Measurements from ENCODE around the gene P4HB. TPM values are rescaled to one million over a fixed set of nuclear protein-coding genes. Genes with fewer than 3 reads are reported as not detected.

P4HB gene
- total and polyA plus RNA-seq, 2 of the 4 experiments (the other 2 are of a cell fraction): 599 to 932 TPM

- no peak for TF ChIP-seq NFE2L2 (IDR thresholded peaks at IDR 0.05; ENCODE audit: low read depth, low read length)
- TF ChIP-seq RAD21 (IDR thresholded peaks at IDR 0.05; ENCODE audit: low read length): no peak
- no peak for TF ChIP-seq CHD1 (IDR thresholded peaks at IDR 0.05; ENCODE audit: low read depth, low read length)
- no peak for TF ChIP-seq POLR2A (IDR thresholded peaks at IDR 0.05; ENCODE audit: low read depth, low read length)
- no peak for TF ChIP-seq BHLHE40 (IDR thresholded peaks at IDR 0.05; ENCODE audit: low read depth, low read length)
- no peak for TF ChIP-seq USF2 (IDR thresholded peaks at IDR 0.05; ENCODE audit: low read depth, low read length)
- TF ChIP-seq FOS (IDR thresholded peaks at IDR 0.05; ENCODE audit: low read depth, low read length): no peak
- TF ChIP-seq CEBPB (IDR thresholded peaks at IDR 0.05; ENCODE audit: low read depth, low read length): no peak
- TF ChIP-seq MAFK (IDR thresholded peaks at IDR 0.05; ENCODE audit: low read depth, low read length): no peak
- no peak for TF ChIP-seq MAZ (IDR thresholded peaks at IDR 0.05; ENCODE audit: borderline replicate concordance, low read depth, low read length)
- TF ChIP-seq RCOR1 (IDR thresholded peaks at IDR 0.05; ENCODE audit: insufficient replicate concordance, low read length): no peak
- no peak for TF ChIP-seq SMC3 (IDR thresholded peaks at IDR 0.05; ENCODE audit: low read depth, low read length)
- no peak for TF ChIP-seq CTCF (conservative IDR thresholded peaks at IDR 0.05; ENCODE audit: low read depth, low read length)
- no peak for TF ChIP-seq RFX5 (IDR thresholded peaks at IDR 0.05; ENCODE audit: low read depth, low read length)
- no peak for TF ChIP-seq MXI1 (IDR thresholded peaks at IDR 0.05; ENCODE audit: borderline replicate concordance, low read depth, low read length)
- TF ChIP-seq ELK1 (IDR thresholded peaks at IDR 0.05; ENCODE audit: borderline replicate concordance, low read depth, low read length): no peak
- ATAC-seq (ENCODE audit: low read depth): no peak
- Histone ChIP-seq H2BK20ac (ENCODE audit: low read depth, low read length) (no peak overlapping the region), H3K27ac (ENCODE audit: insufficient read depth, low read length) (no peak overlapping the region), H2BK15ac (ENCODE audit: low read depth, low read length) (no peak overlapping the region), H3K36me3 (ENCODE audit: control insufficient read depth, insufficient read depth, low read length) (no peaks in the 10 kb centered on the region), H2AK5ac (ENCODE audit: low read depth, low read length) (no peak overlapping the region), H2AFZ (replicated peaks; ENCODE audit: low read length, poor library complexity) (no peak overlapping the region), H4K91ac (ENCODE audit: insufficient read depth, low read depth, low read length) (no peak overlapping the region), H3K9ac (ENCODE audit: low read depth, low read length) (no peak overlapping the region), H3K9me1 (ENCODE audit: insufficient read depth, low read length) (0 out of 2 replicates have a peak, but pooled peaks cover 4% of the 10 kb centered on the region), H3K23ac (ENCODE audit: low read depth, low read length) (no peak overlapping the region), H3K79me1 (ENCODE audit: low read depth in 1 of 2, low read length in 2 of 2) (no peaks in the 10 kb centered on the region), H3K4ac (ENCODE audit: low read depth, low read length) (no peak overlapping the region), H4K5ac (ENCODE audit: low read depth, low read length) (no peak overlapping the region), H3K4me2 (ENCODE audit: low read depth, low read length) (no peak overlapping the region), H2BK120ac (ENCODE audit: low read depth, low read length) (no peak overlapping the region), H3K4me3 (ENCODE audit: insufficient read depth, low read depth, low read length) (no peak overlapping the region), H2BK5ac (ENCODE audit: low read depth, low read length, poor library complexity, severe bottlenecking) (no peak overlapping the region), H3K18ac (ENCODE audit: low read depth, low read length) (no peak overlapping the region), H4K20me1 (ENCODE audit: insufficient read depth, low read length) (no peaks in the 10 kb centered on the region; the same call in 1 of the 2 replicates), H3K4me1 (ENCODE audit: control insufficient read depth, insufficient read depth, low read length) (peaks cover 9% of the 10 kb centered on the region; the same call in 1 of the 2 replicates), H3K14ac (replicated peaks; ENCODE audit: low read depth, low read length) (no peak overlapping the region), H2AK9ac (replicated peaks; ENCODE audit: low read depth, low read length, poor library complexity) (no peak overlapping the region), H3K9me3 (ENCODE audit: control insufficient read depth, insufficient read depth, low read length) (peaks cover 3% of the 10 kb centered on the region; the same call in 1 of the 2 replicates), H3K56ac (ENCODE audit: extremely low read depth, insufficient read depth, low read length) (no peak overlapping the region), H4K8ac (ENCODE audit: low read depth in 2 of 2, low read length in 2 of 2) (no peak overlapping the region), H3K27me3 (ENCODE audit: control insufficient read depth, insufficient read depth, low read length) (peaks cover 27% of the 10 kb centered on the region; the same call in 1 of the 2 replicates)
- in situ Hi-C loops (cut with MboI; ENCODE audit: low sequenced_read_pairs): no loop called here
- no TSS peak for BruUV-seq (replicated peaks)
- intact Hi-C loops (cut with micrococcal nuclease): no loop called here
- POLR2A ChIA-PET (ENCODE audit: unreplicated experiment): no interaction called here
- 91% methylated on average over 4 of the region's 15 CpGs; no CpG with 5 or more reads in 1 of the 2 experiments for WGBS, 2 experiments (ENCODE audit: extremely low coverage in 2 of 2, insufficient read length in 1 of 2)
- DNase-seq: no peak
- CTCF ChIA-PET: no interaction called here
- dilution Hi-C loops (cut with HindIII; ENCODE audit: low sequenced_read_pairs, unreplicated experiment): no loop called here
Observed at GRCh38 chr17:81813371-81813684, 47.0 kb downstream of the P4HB start.
